NOMO-1 (cell line): Measurements from ENCODE around the gene OR5T3.
"Not testable (repeated sequence)": the region's sequence is repeated elsewhere in the genome, so short reads cannot be mapped to it uniquely, and the experiment has no call there.

ENCODE experiments used
- DNase-seq, 2 experiments: peaks; one replicate each; lab custom pipeline; 2025; ENCODE audit not compliant: unreplicated experiment in 2 of 2; lab: John Stamatoyannopoulos, UW

OR5T3 gene

GRCh38 chr11:56251954-56252353 is at the start of gene OR5T3:
Gene OR5T3 (plus strand): TSS chr11:56252254. CDS start chr11:56252254, 0 bp downstream.
- no peak for DNase-seq

GRCh38 chr11:56207790-56208189 is 44.3 kb upstream of the OR5T3 start:
- DNase-seq: no peak

GRCh38 chr11:56214537-56214936 is 37.5 kb upstream of the OR5T3 start:
- no peak for DNase-seq

- DNase-seq: not testable (repeated sequence)
These were observed 32.3 kb upstream of the OR5T3 start for GRCh38 chr11:56219735-56220134.

- no peak for DNase-seq
These were observed 17.9 kb upstream of the OR5T3 start, which contains the start of gene OR5T2 for GRCh38 chr11:56234155-56234554. Gene OR5T2 (minus strand): TSS chr11:56234255. CDS start chr11:56233062, 1,193 bp downstream.

GRCh38 chr11:56271092-56271491 is 19.0 kb downstream of the OR5T3 start:
- DNase-seq: no peak

GRCh38 chr11:56273854-56274253 is 21.8 kb downstream of the OR5T3 start, which contains the start of gene OR5T1:
Gene OR5T1 (plus strand): TSS chr11:56274154. CDS start chr11:56275639, 1,485 bp downstream.
- no peak for DNase-seq

- DNase-seq: no peak
These were observed 40.1 kb downstream of the OR5T3 start, which contains the start of gene OR8H1 for GRCh38 chr11:56292154-56292553. Gene OR8H1 (minus strand): TSS chr11:56292254. CDS start chr11:56291062, 1,192 bp downstream.

GRCh38 chr11:56296898-56297297 is 44.8 kb downstream of the OR5T3 start:
- no peak for DNase-seq
